Pancreas (tissue), 10 donors: ENCODE data around the gene SNX14. TPM values are rescaled to one million over a fixed set of nuclear protein-coding genes. Genes with fewer than 3 reads are reported as not detected.
A peak's percentile ranks its signal among the peaks of the same experiment; 100 is the strongest.

Source experiments
- ATAC-seq, 4 donors: fragments of 200-7000 bp; cut with Tn5 transposase; one replicate each; pipeline versions ENCODE4 v1.8.0 to v1.9.1; 2020; ENCODE audit warnings: mild to moderate bottlenecking in 4 of 4, moderate library complexity in 4 of 4
- DNase-seq, 6 donors: peaks; one replicate each; pipeline ENCODE4 v3.0.0-alpha.2; 2020
- FAIRE-seq: peaks from 2 replicates; lab custom pipeline; 2012; peaks lifted over from hg19 to GRCh38; lab: Jason Lieb, UNC
- H3K27ac ChIP-seq, 4 donors: fragments of 200-600 bp; sonication (generic); 1 replicate in 3 of 4; 2 replicates in 1 of 4; pipeline versions ENCODE4 v1.5.0 to v1.8.0; 2020
- H3K27me3 ChIP-seq, 4 donors: fragments of 200-600 bp; one replicate each; pipeline ENCODE4 v1.8.0; 2021
- H3K36me3 ChIP-seq, 3 donors: fragments of 200-600 bp; sonication (generic) in 1 of 3; one replicate each; pipeline versions ENCODE4 v1.5.0 to v1.8.0; 2020 to 2021
- H3K4me1 ChIP-seq, 3 donors: fragments of 200-600 bp; one replicate each; pipeline ENCODE4 v1.8.0; 2021
- H3K4me3 ChIP-seq, 4 donors: fragments of 200-600 bp; sonication (generic) in 2 of 4; one replicate each; pipeline versions ENCODE4 v1.5.0 to v1.8.0; 2020 to 2021
- H3K9me3 ChIP-seq, 4 donors: fragments of 200-600 bp; one replicate each; pipeline ENCODE4 v1.8.0; 2021
- CTCF ChIP-seq, 4 donors: fragments of 200-600 bp; sonication (generic) in 3 of 4; IDR thresholded peaks; one replicate each; pipeline versions ENCODE4 v1.5.0 to v1.8.0; 2021; ENCODE audit warnings: antibody characterized with exemption in 4 of 4
- WGBS, 2 donors: extraction: QIAGEN DNeasy Blood & Tissue Kit; methylation state at CpG; one replicate each; pipeline ENCODE4 v1.1.7; 2013; 5-methylcytosine and 5-hydroxymethylcytosine counted together
- intact Hi-C, 3 donors: fragments of 100-400 bp; cut with DNase I; formaldehyde crosslinking; loops; one replicate each; pipeline versions ENCODE4 v1.11.1 to v1.14.2; 2022
- polyA plus RNA-seq, 2 donors: library from polyadenylated mRNA; stranded (reverse); fragments of 200-250 nt; gene quantifications; one replicate each; pipeline ENCODE4 v1.2.3, GENCODE V29; 2013
- total RNA-seq, 6 donors: library from RNA; stranded (reverse); fragmentation: NEBNext Ultra II Directional in 4 of 6; extraction: Animal tissue kit (Norgen Biotek cat#: 25700) in 4 of 6; gene quantifications; one replicate each; pipeline versions ENCODE4 v1.2.1 to v1.2.4, GENCODE V29; 2021 to 2023
- donor health status: healthy with polysubstance abuse.
- donor health status: DM: no; HTN: no; CAD: no; lungs with moderate emphysema.
- donor health status: DM: no; HTN: no; CAD: no.
- donor health status: control.
- donor health status: control.
- donor health status: Bipolar disorder and iron deficiency.
- donor health status: DM: yes; HTN: yes; CAD: no.
- donor health status: DM: no; HTN: no; CAD: no.
- donor health status: DM: no; HTN: no; CAD: no.
- donor health status: DM: yes; HTN: yes; CAD: no.

Gene SNX14
- total and polyA plus RNA-seq, 8 donors: 30.0 to 85.6 (median 36.9) TPM

- H3K36me3 ChIP-seq: peaks cover 0 to 45% (median 20%) of the 10 kb centered on the region in 3 donors
- H3K27ac ChIP-seq: no peak overlapping the region
- H3K27me3 ChIP-seq: no peaks in the 10 kb centered on the region
- no peak for ATAC-seq
- H3K9me3 ChIP-seq: no peaks in the 10 kb centered on the region
- FAIRE-seq: no peak
- intact Hi-C loops: no loop called here
- TF ChIP-seq CTCF (IDR thresholded peaks at IDR 0.05): no peak
- no peak overlapping the region for H3K4me3 ChIP-seq
- 95 to 96% methylated on average over 2 of the region's 2 CpGs for WGBS, 2 donors
- DNase-seq: no peak
- no peaks in the 10 kb centered on the region for H3K4me1 ChIP-seq
Measured at GRCh38 chr6:85620308-85620707, 26.6 kb upstream of the SNX14 start.

- no peak for ATAC-seq
- intact Hi-C loops: no loop called here
- 96 to 97% methylated on average over 17 of the region's 17 CpGs for WGBS, 2 donors
- no peak overlapping the region for H3K27ac ChIP-seq
- peaks cover 0 to 47% (median 9%) of the 10 kb centered on the region in 3 donors for H3K36me3 ChIP-seq
- no peaks in the 10 kb centered on the region for H3K9me3 ChIP-seq
- H3K4me3 ChIP-seq: no peak overlapping the region
- FAIRE-seq: no peak
- no peak for TF ChIP-seq CTCF (IDR thresholded peaks at IDR 0.05)
- H3K4me1 ChIP-seq: peaks cover 6 to 16% (median 7%) of the 10 kb centered on the region in 3 donors
- no peak for DNase-seq
- no peaks in the 10 kb centered on the region for H3K27me3 ChIP-seq
Measured at GRCh38 chr6:85614780-85615179, 21.1 kb upstream of the SNX14 start.

- Histone ChIP-seq H3K4me1 (peaks cover 6 to 16% (median 7%) of the 10 kb centered on the region in 3 donors), H3K4me3 (no peak overlapping the region), H3K27me3 (no peaks in the 10 kb centered on the region), H3K27ac (peak overlapping the region in 1 of 4 donors; percentile 31), H3K36me3 (peaks cover 0 to 41% (median 4%) of the 10 kb centered on the region in 3 donors), H3K9me3 (no peaks in the 10 kb centered on the region)
- no peak for TF ChIP-seq CTCF (IDR thresholded peaks at IDR 0.05)
- DNase-seq (no peak), FAIRE-seq (no peak), ATAC-seq (peak; percentile 57 to 65 (median 63))
- 88 to 93% methylated on average over 4 of the region's 4 CpGs for WGBS, 2 donors
- intact Hi-C loops: no loop called here
Measured at GRCh38 chr6:85612690-85613474, 19.2 kb upstream of the SNX14 start.

GRCh38 chr6:85610182-85610895 lies 16.7 kb upstream of the SNX14 start:
- Histone ChIP-seq H3K4me3 (no peak overlapping the region), H3K27me3 (no peaks in the 10 kb centered on the region), H3K36me3 (peaks cover 0 to 32% (median 4%) of the 10 kb centered on the region in 3 donors), H3K27ac (no peak overlapping the region), H3K9me3 (no peaks in the 10 kb centered on the region), H3K4me1 (peaks cover 6 to 16% (median 7%) of the 10 kb centered on the region in 3 donors)
- ATAC-seq (no peak), DNase-seq (no peak), FAIRE-seq (no peak)
- intact Hi-C loops: no loop called here
- no peak for TF ChIP-seq CTCF (IDR thresholded peaks at IDR 0.05)
- 86 to 89% methylated on average over 2 of the region's 2 CpGs for WGBS, 2 donors
